Measurements from ENCODE around the gene C11orf54. TPM values are rescaled to one million over a fixed set of nuclear protein-coding genes. Genes with fewer than 3 reads are reported as not detected.

Gene C11orf54
- 10 to 100 TPM; 29.5 to 55.0 TPM for total RNA-seq

GRCh38 chr11:93741094-93741881 is at the start of gene C11orf54, which contains the start of gene TAF1D:
TSS of gene C11orf54 (plus strand) at chr11:93741672. CDS start at chr11:93747394, 5,722 bp downstream.
TSS of gene TAF1D (minus strand) at chr11:93741495. CDS start at chr11:93739304, 2,191 bp downstream.
- Mint-ChIP-seq H3K36me3 (peaks cover 54 to 55% of the 10 kb centered on the region in 2 donors), H3K9me3 (no peaks in the 10 kb centered on the region), H3K27ac (peak within 1 kb of the TSS; percentile 100)
- DNase-seq (ENCODE audit: low spot score in 2 of 2): peak; percentile 94 to 96
- peak; percentile 86 to 87 for ATAC-seq

GRCh38 chr11:93694109-93694508 is 47.4 kb upstream of the C11orf54 start:
- ATAC-seq: no peak
- H3K27ac Mint-ChIP-seq: peak overlapping the region in 1 of 2 donors; percentile 50
- H3K36me3 Mint-ChIP-seq: peaks cover 50 to 72% of the 10 kb centered on the region in 2 donors
- DNase-seq (ENCODE audit: low spot score in 2 of 2): no peak
- H3K9me3 Mint-ChIP-seq: no peaks in the 10 kb centered on the region

GRCh38 chr11:93694557-93694956 is 46.9 kb upstream of the C11orf54 start:
- Mint-ChIP-seq H3K27ac (peak overlapping the region in 1 of 2 donors; percentile 50), H3K36me3 (peaks cover 50 to 73% of the 10 kb centered on the region in 2 donors)

DNA sequence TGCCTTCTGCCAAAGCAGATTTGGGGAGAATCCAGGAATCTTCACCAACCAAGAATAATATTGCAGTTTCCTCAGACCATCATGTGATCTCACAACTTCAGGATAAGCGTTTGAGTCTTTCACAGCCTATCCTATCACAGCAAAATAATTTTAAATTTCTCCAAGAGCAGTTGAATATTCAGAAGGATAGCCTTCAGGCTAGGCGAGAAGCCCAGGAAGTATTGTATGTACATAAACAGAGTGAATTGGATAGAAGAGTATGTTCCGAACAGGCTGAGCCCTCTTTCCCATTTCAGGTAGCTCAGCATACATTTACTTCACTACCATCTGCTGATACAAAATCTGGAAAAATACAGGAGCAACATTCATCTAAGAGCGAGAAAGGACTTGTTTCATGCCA is 43.9 kb upstream of the C11orf54 start:
- H3K36me3 Mint-ChIP-seq: peaks cover 47 to 78% of the 10 kb centered on the region in 2 donors
- no peaks in the 10 kb centered on the region for H3K9me3 Mint-ChIP-seq
- no peak for ATAC-seq
- no peak overlapping the region for H3K27ac Mint-ChIP-seq
- DNase-seq (ENCODE audit: low spot score in 2 of 2): no peak

More at GRCh38 chr11:93694557-93694956, 46.9 kb upstream of the C11orf54 start:
- no peaks in the 10 kb centered on the region for H3K9me3 Mint-ChIP-seq
- no peak for DNase-seq (ENCODE audit: low spot score in 2 of 2)
- ATAC-seq: no peak

GRCh38 chr11:93700830-93701229 is 40.6 kb upstream of the C11orf54 start:
- no peaks in the 10 kb centered on the region for H3K9me3 Mint-ChIP-seq
- DNase-seq (ENCODE audit: low spot score in 2 of 2) (no peak), ATAC-seq (no peak)
- H3K27ac Mint-ChIP-seq: no peak overlapping the region
- H3K36me3 Mint-ChIP-seq: peaks cover 47 to 88% of the 10 kb centered on the region in 2 donors

- Mint-ChIP-seq H3K27ac (no peak overlapping the region), H3K36me3 (peaks cover 35 to 88% of the 10 kb centered on the region in 2 donors), H3K9me3 (peaks cover 10 to 11% of the 10 kb centered on the region in 2 donors)
- DNase-seq (ENCODE audit: low spot score in 2 of 2) (no peak), ATAC-seq (peak in 1 of 2 donors; percentile 41)
These were observed 37.2 kb upstream of the C11orf54 start for GRCh38 chr11:93704237-93704636.

DNA sequence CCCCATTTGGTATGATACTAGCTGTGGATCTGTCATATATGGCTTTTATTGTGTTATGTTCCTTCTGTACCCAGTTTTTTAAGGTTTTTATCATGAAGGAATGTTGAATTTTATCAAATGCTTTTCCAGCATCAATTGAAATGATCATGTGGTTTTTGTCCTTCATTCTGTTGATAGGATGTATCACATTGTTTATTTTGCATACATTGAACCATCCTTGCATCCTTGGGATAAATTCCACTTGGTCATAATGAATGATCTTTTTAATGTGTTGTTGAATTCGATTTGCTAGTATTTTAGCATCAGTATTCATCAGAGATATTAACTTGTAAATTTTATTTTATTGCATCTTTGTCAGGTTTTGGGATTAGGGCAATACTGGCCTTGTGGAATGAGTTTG is 31.2 kb upstream of the C11orf54 start:
- H3K27ac Mint-ChIP-seq: no peak overlapping the region
- peaks cover 74 to 94% of the 10 kb centered on the region in 2 donors for H3K36me3 Mint-ChIP-seq
- peaks cover 24 to 35% of the 10 kb centered on the region in 2 donors for H3K9me3 Mint-ChIP-seq
- DNase-seq (ENCODE audit: low spot score in 2 of 2) (no peak), ATAC-seq (no peak)

DNA sequence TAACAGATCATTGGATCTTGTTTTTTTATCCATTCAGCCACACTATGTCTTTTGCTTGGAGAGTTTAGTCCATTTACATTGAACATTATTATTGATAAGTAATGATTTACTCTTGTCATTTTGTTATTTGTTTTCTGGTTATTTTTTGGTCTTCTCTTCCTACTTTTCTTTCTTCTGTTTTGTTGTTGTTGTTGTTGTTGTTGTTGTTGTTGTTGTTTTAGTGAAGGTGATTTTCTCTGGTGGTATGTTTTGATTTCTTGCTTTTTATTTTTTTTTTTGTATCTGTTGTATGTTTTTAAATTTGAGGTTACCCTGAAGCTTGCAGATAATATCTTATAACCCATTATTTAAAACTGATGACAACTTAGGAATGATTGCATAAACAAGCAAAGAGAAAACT is 28.8 kb upstream of the C11orf54 start:
- Mint-ChIP-seq H3K36me3 (peaks cover 84 to 97% of the 10 kb centered on the region in 2 donors), H3K9me3 (peaks cover 24 to 35% of the 10 kb centered on the region in 2 donors), H3K27ac (peak overlapping the region in 1 of 2 donors; percentile 51)
- no peak for ATAC-seq
- no peak for DNase-seq (ENCODE audit: low spot score in 2 of 2)

DNA sequence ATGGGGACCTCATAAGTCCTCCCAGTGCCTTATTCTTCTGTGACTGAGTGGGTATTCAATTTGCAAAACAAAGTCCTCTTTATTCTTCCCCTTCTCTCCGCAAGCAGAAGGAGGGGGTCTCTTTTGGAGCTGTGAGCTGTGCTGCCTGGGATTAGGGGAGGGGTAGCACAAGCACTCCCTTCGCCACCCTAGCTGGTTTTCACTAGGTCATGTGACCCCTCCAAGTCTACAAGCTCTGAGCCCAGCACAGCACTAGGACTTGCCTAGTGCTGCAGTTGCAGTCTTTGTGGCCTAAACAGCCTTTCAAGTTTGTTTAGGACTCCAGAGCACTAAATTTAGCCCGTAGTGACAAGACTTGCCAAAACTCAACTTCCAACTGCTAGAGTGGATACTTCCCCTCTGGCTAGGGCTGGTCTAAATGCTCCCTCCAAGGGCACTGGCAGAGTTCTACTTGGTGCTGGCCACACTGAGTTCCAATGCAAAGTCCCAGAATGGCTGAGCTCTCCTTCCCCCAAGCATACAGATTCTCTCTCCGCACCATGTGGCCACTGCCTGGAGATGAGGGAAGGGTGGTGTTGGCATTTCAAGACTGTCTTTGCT is 25.6 kb upstream of the C11orf54 start:
- Mint-ChIP-seq H3K9me3 (peaks cover 6 to 8% of the 10 kb centered on the region in 2 donors), H3K36me3 (peaks cover 60 to 74% of the 10 kb centered on the region in 2 donors), H3K27ac (peak overlapping the region in 1 of 2 donors; percentile 81)
- DNase-seq (ENCODE audit: low spot score in 2 of 2) (no peak), ATAC-seq (no peak)

DNA sequence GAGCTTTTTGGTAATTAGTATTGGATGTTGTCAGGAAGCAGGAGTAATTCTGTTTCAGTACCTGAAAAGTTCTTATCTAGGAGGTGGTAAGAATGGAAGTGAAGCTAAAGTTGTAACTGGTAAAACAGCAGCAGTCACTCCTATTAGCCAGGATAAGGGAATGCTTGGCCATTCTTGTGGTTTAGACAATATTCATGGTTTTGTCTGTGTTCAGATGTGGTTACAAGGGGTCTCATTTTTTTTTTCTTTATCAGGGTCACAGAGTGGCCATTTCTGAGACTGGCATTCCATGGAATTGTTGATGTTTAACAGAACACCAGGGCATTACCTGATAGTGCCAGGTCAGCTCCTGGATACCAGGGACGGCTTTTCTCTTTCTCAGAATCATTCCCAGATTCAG is 24.0 kb upstream of the C11orf54 start:
- H3K36me3 Mint-ChIP-seq: peaks cover 53 to 65% of the 10 kb centered on the region in 2 donors
- peaks cover 3 to 4% of the 10 kb centered on the region in 2 donors for H3K9me3 Mint-ChIP-seq
- ATAC-seq (no peak), DNase-seq (ENCODE audit: low spot score in 2 of 2) (no peak)
- H3K27ac Mint-ChIP-seq: peak overlapping the region in 1 of 2 donors; percentile 81

GRCh38 chr11:93718057-93718563 is 23.4 kb upstream of the C11orf54 start:
- Mint-ChIP-seq H3K36me3 (peaks cover 51 to 65% of the 10 kb centered on the region in 2 donors), H3K9me3 (peaks cover 3 to 4% of the 10 kb centered on the region in 2 donors), H3K27ac (peak overlapping the region; percentile 70 to 81)
- ATAC-seq (peak; percentile 9 to 70), DNase-seq (ENCODE audit: low spot score in 2 of 2) (no peak)

- no peak for ATAC-seq
- Mint-ChIP-seq H3K27ac (no peak overlapping the region), H3K36me3 (peaks cover 39 to 54% of the 10 kb centered on the region in 2 donors), H3K9me3 (peaks cover 3 to 4% of the 10 kb centered on the region in 2 donors)
- no peak for DNase-seq (ENCODE audit: low spot score in 2 of 2)
These were observed 22.2 kb upstream of the C11orf54 start for GRCh38 chr11:93719310-93719709.

- peak overlapping the region in 1 of 2 donors; percentile 29 for H3K27ac Mint-ChIP-seq
- no peaks in the 10 kb centered on the region for H3K9me3 Mint-ChIP-seq
- peaks cover 27 to 47% of the 10 kb centered on the region in 2 donors for H3K36me3 Mint-ChIP-seq
- DNase-seq (ENCODE audit: low spot score in 2 of 2): no peak
- no peak for ATAC-seq
These were observed 20.9 kb upstream of the C11orf54 start for GRCh38 chr11:93720522-93720921.

DNA sequence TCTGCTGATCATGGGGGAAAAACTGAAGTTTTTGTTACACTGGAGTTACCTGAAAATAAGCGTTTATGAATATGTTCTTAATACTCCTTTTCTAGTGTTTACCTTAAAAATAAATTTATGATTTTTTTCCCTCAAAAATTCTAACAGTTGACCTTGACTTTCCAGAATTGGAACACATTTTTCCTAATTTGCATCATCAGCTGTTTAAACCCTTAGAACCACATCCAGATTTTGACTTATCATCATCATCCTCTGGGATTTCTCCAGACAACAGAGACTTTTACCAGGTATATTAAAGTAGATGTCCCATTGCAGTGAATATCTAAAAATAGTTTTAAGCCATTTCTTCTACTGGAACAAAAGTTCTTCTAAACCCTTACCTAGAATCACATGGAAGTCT is 17.4 kb upstream of the C11orf54 start:
- DNase-seq (ENCODE audit: low spot score in 2 of 2) (no peak), ATAC-seq (no peak)
- H3K36me3 Mint-ChIP-seq: peaks cover 4 to 32% of the 10 kb centered on the region in 2 donors
- H3K9me3 Mint-ChIP-seq: no peaks in the 10 kb centered on the region
- H3K27ac Mint-ChIP-seq: no peak overlapping the region

DNA sequence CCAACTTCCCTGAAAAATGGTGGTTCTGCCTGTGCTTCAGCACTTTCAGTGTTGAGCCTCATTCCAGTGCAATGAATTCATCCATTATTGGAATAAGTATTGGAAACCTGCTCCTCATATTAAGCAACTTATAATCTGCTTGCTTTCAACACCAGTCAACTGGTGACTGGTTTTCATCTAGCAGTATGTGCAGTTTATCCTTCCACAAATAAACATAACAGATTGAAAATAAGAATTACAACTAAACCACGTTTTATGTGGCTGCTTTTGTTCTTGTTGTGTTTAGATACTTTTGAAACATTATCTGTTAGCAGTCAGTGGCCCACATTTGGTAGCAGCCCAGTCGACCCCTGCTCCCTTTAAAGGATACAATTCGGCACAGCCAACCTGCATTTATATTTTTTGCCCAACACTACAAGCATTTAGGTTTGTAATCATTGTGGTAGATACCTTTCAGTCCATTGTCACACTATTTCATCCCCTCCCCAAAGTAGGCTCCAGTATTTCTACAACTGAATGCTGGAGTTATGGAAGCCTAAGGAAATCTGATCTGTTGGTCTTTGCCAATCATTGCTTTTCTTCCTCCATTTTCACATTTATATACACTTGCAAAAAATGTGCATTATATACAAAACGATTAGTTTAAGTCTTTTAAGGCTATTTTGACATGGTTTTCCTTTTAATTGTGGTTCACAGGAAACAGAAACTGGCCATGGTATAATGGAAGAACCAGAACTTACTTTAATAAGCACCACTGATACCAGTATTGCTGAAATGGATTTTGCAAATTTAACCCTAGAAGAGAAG is 13.3 kb upstream of the C11orf54 start:
- Mint-ChIP-seq H3K9me3 (no peaks in the 10 kb centered on the region), H3K36me3 (peaks cover 0 to 31% of the 10 kb centered on the region in 2 donors), H3K27ac (peak overlapping the region; percentile 35 to 69)
- ATAC-seq (no peak), DNase-seq (ENCODE audit: low spot score in 2 of 2) (no peak)

DNA sequence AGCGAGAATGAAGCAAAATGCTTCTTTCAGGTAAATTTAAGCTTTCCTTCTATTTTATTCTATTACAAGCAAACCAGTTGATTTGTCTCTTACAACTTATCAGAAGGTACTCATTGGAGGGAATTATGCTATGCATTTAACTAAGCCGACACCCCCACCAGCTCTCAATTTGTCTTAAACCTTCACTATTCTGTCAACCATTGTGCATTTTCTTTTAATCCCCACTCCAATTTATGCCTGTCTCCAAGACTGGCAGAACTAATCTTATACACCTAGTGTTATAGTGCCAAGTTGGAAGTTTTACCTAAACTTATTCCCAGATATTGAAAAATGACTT is 12.7 kb upstream of the C11orf54 start:
- ATAC-seq (no peak), DNase-seq (ENCODE audit: low spot score in 2 of 2) (no peak)
- Mint-ChIP-seq H3K9me3 (no peaks in the 10 kb centered on the region), H3K36me3 (peaks cover 0 to 36% of the 10 kb centered on the region in 2 donors), H3K27ac (peak overlapping the region; percentile 35 to 86)

All from activated naive CD4-positive, alpha-beta T cell treated with anti-CD3 and anti-CD28 coated beads, Interleukin-2, amount 50 U/mL, for 72 hours (primary cell).